Measurements from ENCODE around the gene HOMER3.

The HOMER3 gene

DNA sequence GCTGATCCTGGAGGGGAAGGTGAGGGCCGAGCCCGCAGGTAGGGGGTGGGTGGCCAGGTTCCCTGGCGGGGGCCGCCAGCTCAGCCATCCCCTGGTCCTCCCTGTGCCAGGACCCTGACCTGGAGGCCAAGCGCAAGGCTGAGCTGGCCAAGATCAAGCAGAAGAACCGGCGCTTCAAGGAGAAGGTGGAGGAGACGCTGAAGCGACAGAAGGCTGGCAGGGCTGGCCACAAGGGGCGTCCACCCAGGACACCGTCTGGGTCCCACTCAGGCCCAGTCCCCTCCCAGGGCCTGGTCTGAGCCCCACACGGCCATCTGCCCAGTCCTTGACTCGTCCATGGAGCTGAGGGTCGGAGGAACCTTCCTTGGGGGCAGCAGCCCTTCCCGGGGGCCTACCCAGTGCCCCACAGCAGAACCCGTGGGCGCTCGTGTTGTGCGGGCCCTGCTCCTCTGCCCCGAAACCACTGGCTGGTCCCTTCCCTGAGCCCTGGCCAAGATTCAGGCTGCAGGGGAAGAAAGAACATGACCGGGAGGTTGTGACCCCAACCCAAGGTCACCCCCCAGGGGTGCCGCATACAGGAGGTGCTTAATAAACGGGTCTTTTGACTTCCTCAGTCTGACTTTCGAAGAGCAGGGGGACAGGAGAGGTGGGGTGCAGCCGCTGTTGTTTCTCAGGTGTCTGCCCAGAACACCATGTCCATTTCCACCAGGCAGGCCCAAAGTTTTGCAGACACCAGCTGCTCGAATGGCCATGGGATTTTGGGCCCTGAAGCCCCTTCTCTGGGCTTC, 12.8 kb downstream of the HOMER3 start:
- Histone ChIP-seq H3K4me3 (replicated peaks; ENCODE audit: insufficient read depth, low read length) (no peak overlapping the region), H3K27me3 (ENCODE audit: insufficient read depth, poor library complexity, severe bottlenecking) (no peaks in the 10 kb centered on the region), H3K27ac (replicated peaks) (no peak overlapping the region)
- TF ChIP-seq GABPA (IDR thresholded peaks at IDR 0.05; ENCODE audit: low read depth), result no peak
- TF ChIP-seq, protein P1, sequence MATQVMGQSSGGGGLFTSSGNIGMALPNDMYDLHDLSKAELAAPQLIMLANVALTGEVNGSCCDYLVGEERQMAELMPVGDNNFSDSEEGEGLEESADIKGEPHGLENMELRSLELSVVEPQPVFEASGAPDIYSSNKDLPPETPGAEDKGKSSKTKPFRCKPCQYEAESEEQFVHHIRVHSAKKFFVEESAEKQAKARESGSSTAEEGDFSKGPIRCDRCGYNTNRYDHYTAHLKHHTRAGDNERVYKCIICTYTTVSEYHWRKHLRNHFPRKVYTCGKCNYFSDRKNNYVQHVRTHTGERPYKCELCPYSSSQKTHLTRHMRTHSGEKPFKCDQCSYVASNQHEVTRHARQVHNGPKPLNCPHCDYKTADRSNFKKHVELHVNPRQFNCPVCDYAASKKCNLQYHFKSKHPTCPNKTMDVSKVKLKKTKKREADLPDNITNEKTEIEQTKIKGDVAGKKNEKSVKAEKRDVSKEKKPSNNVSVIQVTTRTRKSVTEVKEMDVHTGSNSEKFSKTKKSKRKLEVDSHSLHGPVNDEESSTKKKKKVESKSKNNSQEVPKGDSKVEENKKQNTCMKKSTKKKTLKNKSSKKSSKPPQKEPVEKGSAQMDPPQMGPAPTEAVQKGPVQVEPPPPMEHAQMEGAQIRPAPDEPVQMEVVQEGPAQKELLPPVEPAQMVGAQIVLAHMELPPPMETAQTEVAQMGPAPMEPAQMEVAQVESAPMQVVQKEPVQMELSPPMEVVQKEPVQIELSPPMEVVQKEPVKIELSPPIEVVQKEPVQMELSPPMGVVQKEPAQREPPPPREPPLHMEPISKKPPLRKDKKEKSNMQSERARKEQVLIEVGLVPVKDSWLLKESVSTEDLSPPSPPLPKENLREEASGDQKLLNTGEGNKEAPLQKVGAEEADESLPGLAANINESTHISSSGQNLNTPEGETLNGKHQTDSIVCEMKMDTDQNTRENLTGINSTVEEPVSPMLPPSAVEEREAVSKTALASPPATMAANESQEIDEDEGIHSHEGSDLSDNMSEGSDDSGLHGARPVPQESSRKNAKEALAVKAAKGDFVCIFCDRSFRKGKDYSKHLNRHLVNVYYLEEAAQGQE (IDR thresholded peaks at IDR 0.05; ENCODE audit: insufficient replicate concordance, low read depth), result no peak
- no peak for TF ChIP-seq SPI1 (IDR thresholded peaks at IDR 0.05; ENCODE audit: borderline replicate concordance, low read depth)
- TF ChIP-seq POLR2AphosphoS5 (IDR thresholded peaks at IDR 0.05; ENCODE audit: low read depth), result no peak
- TF ChIP-seq, protein P2, sequence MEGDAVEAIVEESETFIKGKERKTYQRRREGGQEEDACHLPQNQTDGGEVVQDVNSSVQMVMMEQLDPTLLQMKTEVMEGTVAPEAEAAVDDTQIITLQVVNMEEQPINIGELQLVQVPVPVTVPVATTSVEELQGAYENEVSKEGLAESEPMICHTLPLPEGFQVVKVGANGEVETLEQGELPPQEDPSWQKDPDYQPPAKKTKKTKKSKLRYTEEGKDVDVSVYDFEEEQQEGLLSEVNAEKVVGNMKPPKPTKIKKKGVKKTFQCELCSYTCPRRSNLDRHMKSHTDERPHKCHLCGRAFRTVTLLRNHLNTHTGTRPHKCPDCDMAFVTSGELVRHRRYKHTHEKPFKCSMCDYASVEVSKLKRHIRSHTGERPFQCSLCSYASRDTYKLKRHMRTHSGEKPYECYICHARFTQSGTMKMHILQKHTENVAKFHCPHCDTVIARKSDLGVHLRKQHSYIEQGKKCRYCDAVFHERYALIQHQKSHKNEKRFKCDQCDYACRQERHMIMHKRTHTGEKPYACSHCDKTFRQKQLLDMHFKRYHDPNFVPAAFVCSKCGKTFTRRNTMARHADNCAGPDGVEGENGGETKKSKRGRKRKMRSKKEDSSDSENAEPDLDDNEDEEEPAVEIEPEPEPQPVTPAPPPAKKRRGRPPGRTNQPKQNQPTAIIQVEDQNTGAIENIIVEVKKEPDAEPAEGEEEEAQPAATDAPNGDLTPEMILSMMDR (IDR thresholded peaks at IDR 0.05; ENCODE audit: insufficient read depth, low read length), result no peak
- no peak for DNase-seq (ENCODE audit: low read depth in 1 of 2, low spot score in 1 of 2)

DNA sequence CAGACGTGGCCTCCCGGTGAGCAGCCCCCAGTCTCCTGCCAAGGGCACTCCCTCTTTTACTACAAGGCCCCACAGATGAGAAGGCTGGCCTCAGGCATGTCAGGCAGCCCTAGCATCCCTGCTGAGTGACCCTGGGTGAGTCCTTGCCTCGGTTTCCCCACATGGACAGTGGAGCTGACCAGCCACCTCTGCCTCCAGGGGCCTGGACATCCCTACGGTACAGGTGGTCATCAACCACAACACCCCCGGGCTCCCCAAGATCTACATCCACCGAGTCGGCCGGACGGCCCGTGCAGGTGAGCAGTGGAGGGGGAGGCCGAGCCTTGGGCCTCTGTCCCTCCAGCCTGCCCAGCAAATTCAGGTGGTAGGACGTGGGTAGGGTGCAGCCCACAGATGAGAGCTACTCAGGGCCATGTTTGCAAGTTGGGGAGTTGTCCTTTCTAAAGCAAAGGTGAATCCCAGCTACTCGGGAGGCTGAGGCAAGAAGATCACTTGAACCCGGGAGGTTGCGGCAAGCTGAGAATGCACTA, 16.3 kb downstream of the HOMER3 start:
- Histone ChIP-seq H3K27me3 (ENCODE audit: insufficient read depth, poor library complexity, severe bottlenecking) (no peaks in the 10 kb centered on the region), H3K27ac (replicated peaks) (no peak overlapping the region), H3K4me3 (replicated peaks; ENCODE audit: insufficient read depth, low read length) (no peak overlapping the region)
- no peak for DNase-seq (ENCODE audit: low read depth in 1 of 2, low spot score in 1 of 2)
- TF ChIP-seq, protein P1 (IDR thresholded peaks at IDR 0.05; ENCODE audit: insufficient replicate concordance, low read depth), result no peak
- no peak for TF ChIP-seq GABPA (IDR thresholded peaks at IDR 0.05; ENCODE audit: low read depth)
- TF ChIP-seq SPI1 (IDR thresholded peaks at IDR 0.05; ENCODE audit: borderline replicate concordance, low read depth), result no peak
- TF ChIP-seq, protein P2 (IDR thresholded peaks at IDR 0.05; ENCODE audit: insufficient read depth, low read length), result no peak
- no peak for TF ChIP-seq POLR2AphosphoS5 (IDR thresholded peaks at IDR 0.05; ENCODE audit: low read depth)

DNA sequence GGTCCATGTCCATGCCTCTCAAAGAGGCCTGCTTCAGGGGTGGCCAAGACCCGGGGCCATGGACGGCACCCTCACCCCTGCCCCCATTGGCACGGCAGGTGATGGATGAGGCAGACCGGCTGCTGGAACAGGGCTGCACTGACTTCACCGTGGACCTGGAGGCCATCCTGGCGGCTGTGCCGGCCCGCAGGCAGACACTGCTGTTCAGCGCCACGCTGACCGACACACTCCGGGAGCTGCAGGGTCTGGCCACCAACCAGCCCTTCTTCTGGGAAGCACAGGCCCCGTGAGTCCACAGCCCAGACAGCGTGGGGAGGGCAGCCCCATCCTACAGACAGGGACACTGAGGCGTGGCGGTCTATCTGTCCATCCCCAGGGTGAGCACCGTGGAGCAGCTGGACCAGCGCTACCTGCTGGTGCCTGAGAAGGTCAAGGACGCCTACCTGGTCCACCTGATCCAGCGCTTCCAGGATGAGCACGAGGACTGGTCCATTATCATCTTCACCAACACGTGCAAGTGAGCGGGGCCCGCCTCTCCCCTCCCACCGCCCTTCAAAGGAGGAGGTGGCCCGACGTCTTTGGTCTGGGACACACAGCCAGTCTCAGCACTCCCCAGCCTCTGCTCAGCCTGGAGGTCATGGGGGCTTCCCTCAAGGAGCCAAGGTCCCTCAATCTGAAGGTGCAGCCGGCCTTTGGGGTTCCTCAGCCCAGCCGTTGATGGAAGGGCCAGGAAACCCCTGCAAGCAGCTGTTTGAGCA, 18.6 kb downstream of the HOMER3 start:
- H3K27me3 ChIP-seq (ENCODE audit: insufficient read depth, poor library complexity, severe bottlenecking), result no peaks in the 10 kb centered on the region
- H3K27ac ChIP-seq (replicated peaks), result no peak overlapping the region
- no peak for DNase-seq (ENCODE audit: low read depth in 1 of 2, low spot score in 1 of 2)
- TF ChIP-seq, protein P2 (IDR thresholded peaks at IDR 0.05; ENCODE audit: insufficient read depth, low read length), result no peak
- TF ChIP-seq POLR2AphosphoS5 (IDR thresholded peaks at IDR 0.05; ENCODE audit: low read depth) (no peak), SPI1 (IDR thresholded peaks at IDR 0.05; ENCODE audit: borderline replicate concordance, low read depth) (no peak), GABPA (IDR thresholded peaks at IDR 0.05; ENCODE audit: low read depth) (no peak)
- TF ChIP-seq, protein P1 (IDR thresholded peaks at IDR 0.05; ENCODE audit: insufficient replicate concordance, low read depth), result no peak
- H3K4me3 ChIP-seq (replicated peaks; ENCODE audit: insufficient read depth, low read length), result no peak overlapping the region
